NCI-H187 treated with DMSO at 0.1 percent for 48 hours (cell line): Measurements from ENCODE around the gene NUF2.
"Not testable (repeated sequence)": the region's sequence is repeated elsewhere in the genome, so short reads cannot be mapped to it uniquely, and the experiment has no call there.

ENCODE experiments used
- DNase-seq: peaks from one replicate; lab custom pipeline; 2025; lab: John Stamatoyannopoulos, UW

The NUF2 gene

GRCh38 chr1:163321311-163322305, at the start of gene NUF2:
Gene NUF2, plus strand, starts transcription at chr1:163321954. Its CDS starts 4,098 bp downstream, at chr1:163326052.
- peak; percentile 98 for DNase-seq

DNA sequence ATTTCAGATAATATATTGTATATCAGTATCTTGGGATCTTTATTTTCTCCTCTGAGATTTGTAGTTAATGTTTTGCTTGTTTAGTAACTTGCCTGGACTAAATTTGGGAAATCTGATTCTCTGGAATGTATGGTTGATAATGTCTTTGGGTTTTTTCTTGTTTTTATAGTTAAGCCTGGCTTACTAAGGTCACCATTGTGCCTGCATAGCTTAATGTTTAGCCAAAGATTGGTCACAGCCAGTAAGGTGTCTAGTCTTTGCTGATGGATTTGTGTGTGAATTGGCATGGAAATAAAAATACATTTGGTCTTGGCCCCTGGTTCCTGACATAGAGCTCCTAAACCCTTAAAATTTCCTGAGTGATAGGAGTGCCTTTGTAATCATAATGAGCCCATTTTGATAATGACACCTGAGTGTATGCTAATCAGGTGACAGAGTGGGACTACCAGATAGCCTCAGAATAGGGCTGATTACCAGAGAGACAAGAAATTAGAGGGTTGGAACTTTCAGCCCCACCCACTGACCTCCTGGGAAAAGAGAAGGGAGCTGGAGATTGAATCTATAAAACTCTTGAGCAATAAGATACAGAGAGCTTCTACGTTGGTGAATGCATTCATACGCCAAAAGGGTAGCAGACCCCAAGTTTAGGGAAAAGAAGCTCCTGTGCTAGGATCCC, 47.9 kb upstream of the NUF2 start:
- no peak for DNase-seq

DNA sequence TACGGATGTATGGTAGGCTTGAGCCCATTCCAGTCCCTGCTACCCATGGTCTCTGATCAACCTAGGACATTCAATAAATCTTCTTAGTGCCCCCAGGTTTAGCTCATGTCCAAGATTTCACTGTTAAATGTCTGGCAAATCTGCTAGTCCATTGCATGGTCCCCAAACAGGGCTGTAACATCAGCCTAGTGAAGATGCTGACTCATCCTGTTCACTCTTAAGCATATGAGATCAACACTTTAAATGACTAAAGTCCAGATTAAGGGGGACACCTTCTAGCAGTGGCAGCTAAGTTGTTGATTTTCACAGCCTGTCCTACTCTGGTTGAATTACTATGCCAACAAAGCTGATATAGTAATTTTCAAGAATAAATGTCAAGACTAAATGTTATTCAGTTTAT, 46.5 kb upstream of the NUF2 start:
- no peak for DNase-seq

DNA sequence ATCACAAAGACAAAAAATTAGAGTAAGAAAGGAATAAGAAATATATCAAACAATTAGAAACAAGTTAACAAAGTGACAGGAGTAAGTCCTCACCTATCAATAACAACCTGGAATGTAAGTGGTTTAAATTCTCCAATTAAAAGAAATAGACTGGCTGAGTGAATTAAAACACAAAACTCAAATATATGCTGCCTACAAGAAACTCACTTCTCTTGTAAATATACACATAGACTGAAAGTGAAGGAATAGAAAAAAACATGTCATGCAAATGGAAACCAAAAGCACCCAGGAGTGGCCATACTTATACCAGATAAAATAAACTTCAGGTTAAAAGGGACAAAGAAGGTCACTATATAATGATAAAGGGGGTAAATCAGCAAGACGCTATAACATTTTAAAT, 43.2 kb upstream of the NUF2 start:
- no peak for DNase-seq

DNA sequence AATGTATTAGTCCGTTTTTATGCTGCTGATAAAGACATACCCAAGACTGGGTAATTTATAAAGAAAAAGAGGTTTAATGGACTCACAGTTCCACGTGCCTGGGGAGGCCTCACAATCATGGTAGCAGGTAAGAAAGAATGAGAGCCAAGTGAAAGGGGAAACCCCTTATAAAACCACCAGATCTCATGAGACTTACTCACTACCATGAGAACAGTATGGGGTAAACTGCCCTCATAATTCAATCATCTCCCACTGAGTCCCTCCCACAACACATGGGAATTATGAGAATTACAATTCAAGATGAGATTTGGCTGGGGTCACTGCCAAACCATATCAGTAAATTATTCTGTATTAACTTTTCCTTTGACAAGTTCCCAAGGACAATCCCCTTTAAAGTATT, 36.9 kb upstream of the NUF2 start:
- DNase-seq, result not testable (repeated sequence)

GRCh38 chr1:163290025-163290640, 31.6 kb upstream of the NUF2 start:
- no peak for DNase-seq

DNA sequence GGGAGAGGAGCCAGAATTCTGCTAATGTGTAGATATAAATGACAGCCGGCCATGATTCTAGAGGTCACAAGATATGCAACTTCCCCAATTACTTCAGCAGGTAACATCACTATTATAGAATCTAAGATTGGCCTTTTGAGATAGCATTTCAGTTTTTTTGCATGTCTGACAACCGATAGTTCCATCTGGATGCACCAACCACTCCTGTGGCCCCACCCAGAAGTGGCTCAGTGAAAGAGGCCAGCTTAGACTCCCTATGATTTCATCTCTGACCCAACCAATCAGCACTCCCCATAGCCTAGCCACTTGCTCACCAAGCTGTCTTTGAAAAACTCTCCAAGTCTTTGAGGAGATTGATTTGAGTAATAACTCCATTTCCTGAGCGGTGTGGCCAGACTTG, 30.3 kb upstream of the NUF2 start:
- no peak for DNase-seq

DNA sequence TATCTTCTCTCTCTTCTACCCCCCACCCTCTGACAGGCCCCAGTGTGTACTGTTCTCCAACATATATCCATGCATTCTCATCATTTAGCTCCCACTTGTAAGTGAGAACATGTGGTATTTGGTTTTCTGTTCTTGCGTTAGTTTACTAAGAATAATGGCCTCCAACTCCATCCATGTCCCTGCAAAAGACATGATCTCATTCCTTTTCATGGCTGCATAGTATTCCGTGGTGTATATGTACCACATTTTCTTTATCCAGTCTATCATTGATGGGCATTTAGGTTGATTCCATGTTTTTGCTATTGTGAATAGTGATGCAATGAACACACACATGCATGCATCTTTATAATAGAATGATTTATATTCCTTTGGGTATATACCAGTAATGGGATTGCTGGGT, 29.6 kb upstream of the NUF2 start:
- not testable (repeated sequence) for DNase-seq

- DNase-seq, result not testable (repeated sequence)
Measured at GRCh38 chr1:163293497-163293896, 28.3 kb upstream of the NUF2 start.

DNA sequence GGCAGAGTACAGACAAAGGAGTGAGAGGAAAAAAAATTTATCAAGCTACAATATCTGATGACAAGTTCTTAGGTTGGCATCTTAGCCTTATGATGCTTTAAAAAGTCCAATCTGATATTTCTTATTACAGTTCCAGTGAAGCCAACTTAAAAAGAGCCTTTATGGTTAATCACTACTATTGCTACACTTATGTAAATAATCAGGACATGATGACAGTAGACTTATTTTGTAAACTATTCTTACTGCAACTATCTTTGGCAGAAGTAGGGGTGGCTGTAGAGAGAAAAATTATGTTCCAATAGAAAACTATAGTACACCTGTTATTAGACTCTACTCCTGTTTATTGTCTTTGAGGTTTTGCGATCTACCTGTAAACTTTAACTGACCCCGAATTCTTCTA, 25.8 kb upstream of the NUF2 start:
- no peak for DNase-seq

DNA sequence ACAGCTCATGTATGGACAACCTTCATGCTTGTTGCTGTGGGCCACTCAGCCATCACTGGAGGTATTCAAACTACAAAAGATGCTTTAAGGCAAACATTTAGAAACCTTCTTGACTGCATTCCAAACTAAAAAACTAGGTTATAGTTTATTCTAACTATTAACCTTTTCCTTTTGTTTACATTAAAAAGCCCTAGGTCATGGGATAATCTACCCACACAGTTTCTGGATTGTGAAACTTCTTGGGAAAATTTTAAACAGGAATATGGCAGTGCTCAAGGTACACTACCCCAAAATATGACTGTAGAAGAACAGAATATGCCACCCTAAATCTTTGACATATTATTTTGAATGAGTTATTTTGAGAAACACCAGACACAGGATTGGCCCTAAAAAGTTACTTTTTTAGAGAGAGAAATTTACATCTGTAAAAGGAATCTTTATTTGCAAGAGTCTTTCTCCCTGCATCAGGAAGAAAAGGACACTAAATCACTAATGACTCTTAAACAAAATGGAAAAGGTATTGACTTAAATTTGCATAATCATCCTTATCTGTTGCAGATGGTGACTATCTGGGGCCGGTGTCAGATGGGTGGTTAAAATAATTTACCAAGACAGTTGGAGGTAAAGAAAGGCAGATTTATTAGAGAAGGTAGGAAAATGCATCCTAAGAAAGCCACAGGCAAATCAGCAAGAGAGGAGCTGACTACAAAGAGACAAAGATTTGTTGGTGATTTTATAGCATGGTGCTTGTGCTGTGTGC, 25.1 kb upstream of the NUF2 start:
- DNase-seq, result no peak

GRCh38 chr1:163298365-163298764, 23.4 kb upstream of the NUF2 start:
- no peak for DNase-seq

DNA sequence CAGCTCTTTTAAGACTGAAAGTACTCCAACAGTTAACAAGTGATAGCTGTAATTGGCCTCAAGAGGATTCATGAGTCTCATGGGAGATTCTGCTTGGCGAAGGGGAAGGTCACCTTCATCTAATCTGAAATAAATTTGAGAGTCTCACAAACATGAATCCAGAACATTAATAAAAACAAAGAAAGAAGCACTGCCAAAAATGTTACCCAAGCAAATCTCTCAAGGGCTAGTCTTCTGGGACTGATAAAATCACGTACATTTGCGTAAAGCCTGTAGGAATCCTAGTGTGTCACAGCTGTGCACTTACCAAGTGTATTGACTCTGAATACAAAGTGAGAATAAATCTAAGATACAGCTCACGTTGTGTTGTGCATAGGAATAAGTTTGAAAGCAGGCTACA, 21.2 kb upstream of the NUF2 start:
- no peak for DNase-seq

GRCh38 chr1:163303561-163303960, 18.2 kb upstream of the NUF2 start:
- DNase-seq, result no peak

DNA sequence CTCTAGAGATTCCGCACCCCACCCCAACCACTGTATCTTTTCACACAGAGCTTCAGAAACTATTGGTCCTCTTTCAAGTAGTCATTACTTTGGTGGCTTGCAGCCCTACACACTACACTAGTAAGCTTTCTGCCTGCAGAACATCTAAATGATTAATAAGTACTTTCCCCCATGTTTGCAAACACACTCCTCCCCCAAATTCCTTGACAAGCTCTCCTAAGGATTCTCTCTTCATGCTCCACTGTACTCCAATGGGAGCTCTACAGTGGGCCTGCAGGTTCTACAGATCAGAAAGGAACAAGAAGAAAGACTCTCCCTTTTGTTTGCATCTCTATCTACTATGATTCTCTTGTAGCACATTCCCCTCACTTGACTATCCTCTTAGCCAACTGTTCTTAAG, 16.3 kb upstream of the NUF2 start:
- no peak for DNase-seq

DNA sequence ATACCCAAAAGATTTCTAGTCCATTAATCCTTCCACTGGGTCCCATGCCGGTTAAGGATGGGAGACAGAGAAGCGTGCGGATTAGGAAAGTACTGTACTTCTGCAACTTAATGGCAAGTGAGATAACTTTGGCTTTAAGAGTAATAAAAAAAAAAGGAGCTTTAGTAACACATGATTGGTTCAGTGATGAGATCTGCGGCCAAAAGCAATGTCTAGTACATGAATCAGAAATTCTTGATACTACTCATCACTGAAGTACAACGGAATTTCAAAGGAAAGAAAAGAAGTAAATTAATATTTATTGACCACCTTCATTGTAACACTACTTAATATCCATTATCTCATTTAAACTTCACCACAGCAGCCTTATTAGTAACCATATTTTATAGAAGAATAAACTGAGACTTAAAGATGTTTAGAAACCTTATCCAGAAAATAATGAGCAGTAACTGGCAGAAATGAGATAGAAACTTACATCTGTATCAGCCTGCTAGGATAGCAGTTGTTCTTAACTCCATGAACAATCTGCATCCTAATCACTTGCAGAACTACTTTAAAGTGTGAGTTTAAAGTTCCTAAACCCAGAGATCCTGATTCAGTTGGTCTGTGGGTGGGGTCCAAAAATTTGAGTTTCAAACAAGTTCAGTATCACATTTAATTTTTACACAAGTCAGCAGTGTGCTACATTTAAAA, 14.1 kb upstream of the NUF2 start:
- no peak for DNase-seq

GRCh38 chr1:163308811-163309210, 12.9 kb upstream of the NUF2 start:
- DNase-seq, result no peak

DNA sequence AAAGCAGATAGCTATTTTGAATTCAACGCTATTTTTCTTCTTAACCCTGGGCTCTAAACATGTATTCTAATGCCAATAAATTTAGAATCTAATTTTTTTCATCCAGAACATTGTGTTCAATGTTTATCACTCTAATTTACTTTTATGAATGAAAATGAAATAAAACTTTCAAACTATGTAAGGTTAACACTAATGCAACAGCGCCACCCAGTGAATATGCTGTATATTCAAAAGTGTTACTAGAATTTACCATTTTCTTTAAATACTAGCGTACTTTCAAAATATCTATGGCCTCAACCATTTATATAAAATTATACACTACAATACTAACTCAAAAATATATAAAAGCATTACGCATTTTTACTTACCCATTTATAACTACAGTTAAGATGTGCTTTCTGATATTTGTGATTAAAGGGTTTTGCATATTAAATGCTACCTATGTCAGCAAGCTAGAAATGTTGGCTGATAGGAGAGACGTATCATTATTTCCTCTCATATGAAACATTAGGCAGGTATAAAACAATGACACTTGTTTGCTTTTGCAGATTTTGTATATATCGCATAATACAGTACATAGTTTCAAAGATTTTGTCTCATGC, 5.9 kb upstream of the NUF2 start:
- DNase-seq, result no peak

DNA sequence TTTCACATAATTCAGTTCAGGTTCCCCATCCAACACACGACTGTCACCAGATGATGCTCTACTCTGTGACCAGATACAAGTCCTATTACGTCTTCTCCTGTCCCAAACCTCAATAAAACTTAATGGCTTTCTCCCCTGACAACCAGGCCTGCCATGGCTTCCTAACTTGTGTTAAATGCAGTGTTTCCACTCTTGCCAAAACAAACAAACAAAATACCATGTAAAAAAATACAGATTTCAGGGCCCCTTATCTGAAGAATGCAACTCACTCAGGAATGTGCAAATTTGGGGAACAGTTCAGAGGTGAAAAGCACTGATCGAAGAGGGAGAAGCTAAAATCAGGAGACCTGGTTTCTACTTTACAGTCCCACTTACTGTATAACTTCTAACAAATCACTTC, 863 bp upstream of the NUF2 start:
- DNase-seq, result no peak

- DNase-seq, result not testable (repeated sequence)
Measured at GRCh38 chr1:163323339-163323738, 1.6 kb downstream of the NUF2 start.

DNA sequence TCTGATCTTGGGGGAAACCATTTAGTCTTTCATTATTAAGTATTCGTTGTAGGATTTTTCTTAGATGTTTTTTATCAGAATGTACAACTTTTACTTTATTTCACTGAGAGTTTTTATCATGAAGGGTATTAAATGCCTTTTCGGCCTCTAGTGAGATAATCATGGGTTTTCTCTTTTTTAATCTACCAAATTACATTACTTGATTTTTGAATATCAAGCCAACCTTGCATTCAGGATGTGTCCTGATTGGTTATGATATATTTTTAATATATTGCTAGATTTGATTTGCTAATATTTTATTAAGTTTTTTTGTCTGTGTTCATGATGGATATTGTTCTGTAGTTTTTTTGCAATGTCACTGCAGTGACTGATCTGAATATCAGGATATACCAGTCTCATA, 9.4 kb downstream of the NUF2 start:
- DNase-seq, result no peak
